ENCODE results near the gene SH2D1A. TPM values are rescaled to one million over a fixed set of nuclear protein-coding genes. Genes with fewer than 3 reads are reported as not detected.

The SH2D1A gene
- total and polyA plus RNA-seq, 2 experiments from 2014 or later, result not detected

- no peaks in the 10 kb centered on the region for H4K20me1 ChIP-seq (ENCODE audit: insufficient read depth)
- H3K4me2 ChIP-seq (ENCODE audit: unreplicated experiment), result no peak overlapping the region
- no peak overlapping the region for H3K9ac ChIP-seq
- no peak for TF ChIP-seq EZH2 (IDR thresholded peaks at IDR 0.05; ENCODE audit: insufficient read depth, poor library complexity, severe bottlenecking)
- TF ChIP-seq EZH2phosphoT487 (IDR thresholded peaks at IDR 0.05; ENCODE audit: insufficient read depth, low read depth), result no peak
- H3K9me3 ChIP-seq (ENCODE audit: low read depth), result no peaks in the 10 kb centered on the region
- DNase-seq, result no peak
- no peaks in the 10 kb centered on the region for H3F3A ChIP-seq (ENCODE audit: insufficient read depth)
- H3K79me2 ChIP-seq (ENCODE audit: insufficient read depth), result no peaks in the 10 kb centered on the region
- no peak overlapping the region for H3K4me3 ChIP-seq
- no peaks in the 10 kb centered on the region for H3K36me3 ChIP-seq (ENCODE audit: low read depth)
- no peaks in the 10 kb centered on the region for H3K27me3 ChIP-seq (replicated peaks; ENCODE audit: insufficient read depth)
- no peak overlapping the region for H2AFZ ChIP-seq
- in situ Hi-C loops (cut with MboI), result no loop called here
- no peak overlapping the region for H3K27ac ChIP-seq
- H3K9me2 ChIP-seq (ENCODE audit: insufficient read depth), result no peaks in the 10 kb centered on the region
- WGBS, 2 experiments (ENCODE audit: low coverage in 1 of 2, low lambda C conversion rate in 2 of 2, missing lambda C conversion rate in 2 of 2), result 18 to 31% methylated on average over 2 of the region's 2 CpGs
- H3K4me1 ChIP-seq (ENCODE audit: insufficient read depth), result no peaks in the 10 kb centered on the region
These were observed 15.7 kb downstream of the SH2D1A start for GRCh38 chrX:124362072-124362471.

- no peak overlapping the region for H3K4me2 ChIP-seq (ENCODE audit: unreplicated experiment)
- no peaks in the 10 kb centered on the region for H3K9me2 ChIP-seq (ENCODE audit: insufficient read depth)
- no peaks in the 10 kb centered on the region for H3F3A ChIP-seq (ENCODE audit: insufficient read depth)
- H3K27me3 ChIP-seq (replicated peaks; ENCODE audit: insufficient read depth), result no peaks in the 10 kb centered on the region
- no peak overlapping the region for H2AFZ ChIP-seq
- in situ Hi-C loops (cut with MboI), result no loop called here
- no peak overlapping the region for H3K4me3 ChIP-seq
- 7 to 15% methylated on average over 1 of the region's 1 CpG for WGBS, 2 experiments (ENCODE audit: low coverage in 1 of 2, low lambda C conversion rate in 2 of 2, missing lambda C conversion rate in 2 of 2)
- H3K79me2 ChIP-seq (ENCODE audit: insufficient read depth), result no peaks in the 10 kb centered on the region
- H3K36me3 ChIP-seq (ENCODE audit: low read depth), result no peaks in the 10 kb centered on the region
- H3K9me3 ChIP-seq (ENCODE audit: low read depth), result no peaks in the 10 kb centered on the region
- H3K9ac ChIP-seq, result no peak overlapping the region
- no peak overlapping the region for H3K27ac ChIP-seq
- TF ChIP-seq EZH2phosphoT487 (IDR thresholded peaks at IDR 0.05; ENCODE audit: insufficient read depth, low read depth) (no peak), EZH2 (IDR thresholded peaks at IDR 0.05; ENCODE audit: insufficient read depth, poor library complexity, severe bottlenecking) (no peak)
- no peak for DNase-seq
- H4K20me1 ChIP-seq (ENCODE audit: insufficient read depth), result no peaks in the 10 kb centered on the region
- no peaks in the 10 kb centered on the region for H3K4me1 ChIP-seq (ENCODE audit: insufficient read depth)
These were observed 16.4 kb downstream of the SH2D1A start for GRCh38 chrX:124362761-124363160.

DNA sequence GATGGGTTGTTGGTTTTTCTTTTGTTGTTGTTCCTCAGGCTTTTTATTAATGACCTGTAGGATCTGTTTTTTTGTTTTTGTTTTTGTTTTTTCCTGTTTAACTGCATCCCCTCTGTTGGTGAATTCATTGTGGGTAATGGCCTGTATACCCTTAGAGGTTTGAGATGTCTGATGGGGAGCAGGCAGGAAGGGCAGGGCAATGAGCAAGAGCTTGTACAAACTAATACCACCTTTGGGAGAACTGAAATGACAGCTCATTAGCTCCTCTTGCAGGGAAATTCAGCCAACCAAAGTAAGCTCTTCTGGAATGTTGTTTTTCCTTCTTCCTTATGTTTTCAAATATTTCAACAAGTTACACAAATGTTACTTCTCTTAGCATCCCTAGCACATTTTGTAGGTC, 23.4 kb downstream of the SH2D1A start:
- no peak overlapping the region for H3K9ac ChIP-seq

DNA sequence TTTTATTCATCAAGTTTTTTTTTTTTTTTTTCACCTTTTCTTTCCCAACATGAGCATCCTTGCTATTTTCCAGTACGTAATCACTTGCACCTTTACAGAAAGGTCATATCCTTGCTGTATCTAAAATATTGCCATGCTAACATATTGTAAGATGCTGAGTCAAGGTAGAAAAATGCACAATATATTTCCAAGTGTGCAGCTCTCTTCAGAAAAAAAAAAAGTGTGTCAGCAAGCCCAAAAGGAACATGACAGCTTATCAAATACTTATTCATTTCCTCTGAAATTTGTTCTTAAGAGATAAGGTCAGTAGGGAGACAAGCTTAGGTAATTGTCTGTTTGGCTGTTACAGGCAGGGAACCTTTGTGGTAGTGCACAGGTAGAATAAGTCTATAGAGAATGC, 27.0 kb downstream of the SH2D1A start:
- no peak for DNase-seq
- H3K9me3 ChIP-seq (ENCODE audit: low read depth), result no peaks in the 10 kb centered on the region
- H3K4me3 ChIP-seq, result no peak overlapping the region
- H3K9ac ChIP-seq, result no peak overlapping the region
- H3K9me2 ChIP-seq (ENCODE audit: insufficient read depth), result no peaks in the 10 kb centered on the region
- no peaks in the 10 kb centered on the region for H3K4me1 ChIP-seq (ENCODE audit: insufficient read depth)
- H3K79me2 ChIP-seq (ENCODE audit: insufficient read depth), result no peaks in the 10 kb centered on the region
- TF ChIP-seq EZH2phosphoT487 (IDR thresholded peaks at IDR 0.05; ENCODE audit: insufficient read depth, low read depth) (no peak), EZH2 (IDR thresholded peaks at IDR 0.05; ENCODE audit: insufficient read depth, poor library complexity, severe bottlenecking) (no peak)
- H3K27ac ChIP-seq, result no peak overlapping the region
- no peak overlapping the region for H3K4me2 ChIP-seq (ENCODE audit: unreplicated experiment)
- in situ Hi-C loops (cut with MboI), result no loop called here
- no peaks in the 10 kb centered on the region for H3K27me3 ChIP-seq (replicated peaks; ENCODE audit: insufficient read depth)
- H4K20me1 ChIP-seq (ENCODE audit: insufficient read depth), result no peaks in the 10 kb centered on the region
- H3K36me3 ChIP-seq (ENCODE audit: low read depth), result no peaks in the 10 kb centered on the region
- no peak overlapping the region for H2AFZ ChIP-seq
- WGBS, 2 experiments (ENCODE audit: low coverage in 1 of 2, low lambda C conversion rate in 2 of 2, missing lambda C conversion rate in 2 of 2), result 70 to 81% methylated on average over 1 of the region's 1 CpG
- H3F3A ChIP-seq (ENCODE audit: insufficient read depth), result no peaks in the 10 kb centered on the region

More for the DNA sequence above, 23.4 kb downstream of the SH2D1A start:
- H3K36me3 ChIP-seq (ENCODE audit: low read depth), result no peaks in the 10 kb centered on the region
- H3K79me2 ChIP-seq (ENCODE audit: insufficient read depth), result no peaks in the 10 kb centered on the region
- H3K9me3 ChIP-seq (ENCODE audit: low read depth), result no peaks in the 10 kb centered on the region
- H3K27ac ChIP-seq, result no peak overlapping the region
- no peaks in the 10 kb centered on the region for H3K4me1 ChIP-seq (ENCODE audit: insufficient read depth)
- H3K4me2 ChIP-seq (ENCODE audit: unreplicated experiment), result no peak overlapping the region
- no peak overlapping the region for H3K4me3 ChIP-seq
- H4K20me1 ChIP-seq (ENCODE audit: insufficient read depth), result no peaks in the 10 kb centered on the region
- H3K9me2 ChIP-seq (ENCODE audit: insufficient read depth), result no peaks in the 10 kb centered on the region
- no peak for DNase-seq
- no peaks in the 10 kb centered on the region for H3K27me3 ChIP-seq (replicated peaks; ENCODE audit: insufficient read depth)
- TF ChIP-seq EZH2 (IDR thresholded peaks at IDR 0.05; ENCODE audit: insufficient read depth, poor library complexity, severe bottlenecking), result no peak
- no peak for TF ChIP-seq EZH2phosphoT487 (IDR thresholded peaks at IDR 0.05; ENCODE audit: insufficient read depth, low read depth)
- no peaks in the 10 kb centered on the region for H3F3A ChIP-seq (ENCODE audit: insufficient read depth)
- in situ Hi-C loops (cut with MboI), result no loop called here
- no peak overlapping the region for H2AFZ ChIP-seq

DNA sequence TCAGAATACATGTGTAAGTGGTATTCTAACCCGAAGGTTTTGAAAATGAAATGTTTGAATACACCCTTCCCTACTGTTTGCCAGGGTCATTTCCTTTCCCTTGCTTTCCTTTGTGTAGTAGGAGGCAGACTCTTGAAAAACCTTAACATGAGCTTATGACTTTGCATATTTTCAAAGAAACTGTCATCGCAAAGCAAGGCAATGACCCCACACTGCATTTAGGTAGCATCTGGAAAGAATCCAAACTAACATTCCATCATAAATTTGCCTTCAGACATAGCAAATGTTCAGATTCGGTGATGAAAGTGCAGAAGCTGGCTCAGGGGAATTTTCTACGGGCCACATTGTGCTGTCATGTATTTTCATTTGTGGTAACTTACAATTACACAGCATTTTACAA, 32.3 kb downstream of the SH2D1A start:
- Histone ChIP-seq H3F3A (ENCODE audit: insufficient read depth) (no peaks in the 10 kb centered on the region), H3K9ac (no peak overlapping the region), H3K9me2 (ENCODE audit: insufficient read depth) (no peaks in the 10 kb centered on the region), H3K79me2 (ENCODE audit: insufficient read depth) (no peaks in the 10 kb centered on the region), H2AFZ (no peak overlapping the region), H3K4me3 (no peak overlapping the region), H3K27ac (no peak overlapping the region), H3K36me3 (ENCODE audit: low read depth) (no peaks in the 10 kb centered on the region), H3K4me2 (ENCODE audit: unreplicated experiment) (no peak overlapping the region), H4K20me1 (ENCODE audit: insufficient read depth) (no peaks in the 10 kb centered on the region), H3K9me3 (ENCODE audit: low read depth) (no peaks in the 10 kb centered on the region), H3K27me3 (replicated peaks; ENCODE audit: insufficient read depth) (no peaks in the 10 kb centered on the region), H3K4me1 (ENCODE audit: insufficient read depth) (no peaks in the 10 kb centered on the region)
- WGBS, 2 experiments (ENCODE audit: low coverage in 1 of 2, low lambda C conversion rate in 2 of 2, missing lambda C conversion rate in 2 of 2), result 50 to 52% methylated on average over 4 of the region's 4 CpGs
- DNase-seq, result no peak
- in situ Hi-C loops (cut with MboI), result loop anchor here (25.0 kb wide), 1 partner anchor 91 kb away; no protein-coding TSS in a partner anchor
- TF ChIP-seq EZH2 (IDR thresholded peaks at IDR 0.05; ENCODE audit: insufficient read depth, poor library complexity, severe bottlenecking) (no peak), EZH2phosphoT487 (IDR thresholded peaks at IDR 0.05; ENCODE audit: insufficient read depth, low read depth) (no peak)

Measured in GM23248 (cell line).